ENCODE results near the gene SRMS.

DNA sequence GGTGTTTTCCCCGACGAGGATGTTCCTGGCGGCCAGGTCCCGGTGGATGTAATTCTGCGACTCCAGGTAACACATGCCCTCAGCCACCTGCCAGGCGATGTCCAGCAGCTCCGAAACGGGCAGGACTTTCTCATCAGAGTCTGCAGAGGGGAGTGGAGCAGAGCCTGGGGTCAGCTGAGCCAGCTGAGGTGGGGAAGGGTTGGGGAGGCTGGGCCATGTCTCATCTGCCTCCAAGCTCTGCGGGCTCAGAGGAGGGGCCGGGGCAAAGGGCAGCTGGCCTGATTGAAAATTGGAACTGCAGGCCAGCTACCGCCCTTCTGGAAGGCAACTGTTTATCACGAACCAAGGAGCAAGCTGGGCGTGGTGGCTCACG lies 16.8 kb downstream of the SRMS start:
- peak; percentile 16 to 44 for TF ChIP-seq POLR2A (IDR thresholded peaks at IDR 0.05)
- TF ChIP-seq, protein P1, sequence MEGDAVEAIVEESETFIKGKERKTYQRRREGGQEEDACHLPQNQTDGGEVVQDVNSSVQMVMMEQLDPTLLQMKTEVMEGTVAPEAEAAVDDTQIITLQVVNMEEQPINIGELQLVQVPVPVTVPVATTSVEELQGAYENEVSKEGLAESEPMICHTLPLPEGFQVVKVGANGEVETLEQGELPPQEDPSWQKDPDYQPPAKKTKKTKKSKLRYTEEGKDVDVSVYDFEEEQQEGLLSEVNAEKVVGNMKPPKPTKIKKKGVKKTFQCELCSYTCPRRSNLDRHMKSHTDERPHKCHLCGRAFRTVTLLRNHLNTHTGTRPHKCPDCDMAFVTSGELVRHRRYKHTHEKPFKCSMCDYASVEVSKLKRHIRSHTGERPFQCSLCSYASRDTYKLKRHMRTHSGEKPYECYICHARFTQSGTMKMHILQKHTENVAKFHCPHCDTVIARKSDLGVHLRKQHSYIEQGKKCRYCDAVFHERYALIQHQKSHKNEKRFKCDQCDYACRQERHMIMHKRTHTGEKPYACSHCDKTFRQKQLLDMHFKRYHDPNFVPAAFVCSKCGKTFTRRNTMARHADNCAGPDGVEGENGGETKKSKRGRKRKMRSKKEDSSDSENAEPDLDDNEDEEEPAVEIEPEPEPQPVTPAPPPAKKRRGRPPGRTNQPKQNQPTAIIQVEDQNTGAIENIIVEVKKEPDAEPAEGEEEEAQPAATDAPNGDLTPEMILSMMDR (IDR thresholded peaks at IDR 0.05), result no peak
